ENCODE data around the gene MPO. TPM values are rescaled to one million over a fixed set of nuclear protein-coding genes. Genes with fewer than 3 reads are reported as not detected.

Gene MPO
- total and polyA plus RNA-seq, 9 of the 15 experiments (the other 6 are each of a cell fraction or from before 2014, with no cell fraction given): 0.04 to 0.47 (median 0.39) TPM; not detected in 6

DNA sequence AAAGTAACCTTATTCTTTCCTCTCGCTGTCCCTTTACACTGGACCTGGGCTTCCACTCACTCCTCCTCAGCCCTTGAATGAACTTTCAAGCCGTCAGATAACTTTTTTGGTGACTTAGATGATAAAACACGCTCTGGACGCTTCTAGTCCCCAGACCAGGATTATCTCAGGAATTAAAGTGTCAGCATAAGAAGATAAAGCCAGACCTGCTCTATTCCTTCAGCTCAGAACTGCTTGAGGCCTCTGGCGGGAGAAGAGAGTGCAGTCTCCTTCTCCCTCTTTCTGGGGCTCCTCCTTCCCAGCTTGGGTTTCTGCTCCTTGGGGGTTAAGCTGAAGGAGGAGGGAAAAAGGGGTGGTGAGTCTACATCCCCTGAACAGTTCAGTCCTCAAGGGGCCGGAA lies 35.8 kb downstream of the MPO start:
- 3% methylated on average over 4 of the region's 6 CpGs for WGBS (ENCODE audit: insufficient coverage, low coverage, missing lambda C conversion rate)
- intact Hi-C loops (cut with micrococcal nuclease) (no loop called here), in situ Hi-C loops (cut with MboI) (no loop called here)
- Histone ChIP-seq H3K9ac (ENCODE audit: insufficient read depth in 1 of 2, low read depth in 2 of 2, low read length in 2 of 2) (peak overlapping the region in 1 of 2 experiments; percentile 53; a peak in 1 of 4 replicates), H2AFZ (ENCODE audit: low read depth, low read length) (peak overlapping the region; percentile 18), H3K4me1 (replicated peaks in 1 of 2; ENCODE audit: control insufficient read depth in 2 of 2, insufficient read depth in 2 of 2, low read length in 2 of 2) (peaks cover 16 to 22% of the 10 kb centered on the region in 2 experiments), H3K27me3 (ENCODE audit: control insufficient read depth in 2 of 2, insufficient read depth in 2 of 2, low read length in 2 of 2) (peaks cover 7 to 22% of the 10 kb centered on the region in 2 experiments), H4K20me1 (replicated peaks; ENCODE audit: control insufficient read depth, insufficient read depth, low read length) (no peaks in the 10 kb centered on the region), H3K36me3 (ENCODE audit: control insufficient read depth, insufficient read depth, low read length) (no peaks in the 10 kb centered on the region), H3K9me3 (replicated peaks; ENCODE audit: control insufficient read depth, insufficient read depth, low read depth, low read length) (no peaks in the 10 kb centered on the region; the same call in 1 of the 2 replicates), H3K9me1 (ENCODE audit: control insufficient read depth, insufficient read depth, low read length) (no peaks in the 10 kb centered on the region), H3K4me2 (ENCODE audit: insufficient read depth, low read length) (peak overlapping the region; percentile 50), H3K4me3 (no peak overlapping the region), H3K79me2 (ENCODE audit: control insufficient read depth, insufficient read depth, low read length) (no peaks in the 10 kb centered on the region), H3K27ac (ENCODE audit: extremely low read depth, low read depth, low read length) (no peak overlapping the region)
- ATAC-seq (peak; percentile 58), DNase-seq (ENCODE audit: extremely low read depth in 1 of 4, low spot score in 3 of 4) (peak in 2 of 4 experiments; percentile 37 to 53), FAIRE-seq (peak; percentile 76)
- no TSS peak for BruUV-seq (replicated peaks)
- ChIA-PET CTCF (ENCODE audit: low intra/inter-chr PET ratio) (no interaction called here), POLR2A (interaction anchor here (0.6 to 1.4 kb wide), 6 partner anchors 9 to 424 kb away, joined by 3 to 6 read pairs (median 3); no protein-coding TSS in a partner anchor)
- TF ChIP-seq PYGO2 (tag; IDR thresholded peaks at IDR 0.05) (no peak), RBM15 (IDR thresholded peaks at IDR 0.05; ENCODE audit: insufficient read depth, low read length) (no peak), KDM2B (CRISPR knock-in tag; IDR thresholded peaks at IDR 0.05) (no peak), ZNF586 (CRISPR knock-in tag; conservative IDR thresholded peaks at IDR 0.05) (no peak), ZNF311 (CRISPR knock-in tag; IDR thresholded peaks at IDR 0.05) (no peak), ZNF584 (CRISPR knock-in tag; IDR thresholded peaks at IDR 0.05; ENCODE audit: low read depth) (no peak)
- TF ChIP-seq, protein P1, sequence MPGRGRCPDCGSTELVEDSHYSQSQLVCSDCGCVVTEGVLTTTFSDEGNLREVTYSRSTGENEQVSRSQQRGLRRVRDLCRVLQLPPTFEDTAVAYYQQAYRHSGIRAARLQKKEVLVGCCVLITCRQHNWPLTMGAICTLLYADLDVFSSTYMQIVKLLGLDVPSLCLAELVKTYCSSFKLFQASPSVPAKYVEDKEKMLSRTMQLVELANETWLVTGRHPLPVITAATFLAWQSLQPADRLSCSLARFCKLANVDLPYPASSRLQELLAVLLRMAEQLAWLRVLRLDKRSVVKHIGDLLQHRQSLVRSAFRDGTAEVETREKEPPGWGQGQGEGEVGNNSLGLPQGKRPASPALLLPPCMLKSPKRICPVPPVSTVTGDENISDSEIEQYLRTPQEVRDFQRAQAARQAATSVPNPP (IDR thresholded peaks at IDR 0.05; ENCODE audit: borderline replicate concordance, insufficient read depth, insufficient read length): no peak
- TF ChIP-seq, protein P2, sequence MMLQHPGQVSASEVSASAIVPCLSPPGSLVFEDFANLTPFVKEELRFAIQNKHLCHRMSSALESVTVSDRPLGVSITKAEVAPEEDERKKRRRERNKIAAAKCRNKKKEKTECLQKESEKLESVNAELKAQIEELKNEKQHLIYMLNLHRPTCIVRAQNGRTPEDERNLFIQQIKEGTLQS (IDR thresholded peaks at IDR 0.05): no peak
- TF ChIP-seq, protein P2 (CRISPR knock-in tag; conservative IDR thresholded peaks at IDR 0.05): no peak
